Transverse colon (tissue), 4 donors: Measurements from ENCODE around the gene CDK18.

Experiments
- CTCF ChIP-seq, 5 experiments: fragments of 200-600 bp in 3 of 5; fragments of 450-650 bp in 2 of 5; sonication (generic) in 3 of 5; IDR thresholded peaks; 1 replicate in 2 of 5; 2 replicates in 3 of 5; pipeline ENCODE4 v1.5.1; 2016 to 2017; ENCODE audit warnings: antibody characterized with exemption in 5 of 5, inconsistent platforms in 3 of 5, mild to moderate bottlenecking in 2 of 5, moderate library complexity in 1 of 5
- EP300 ChIP-seq: sonication (generic); formaldehyde crosslinking; IDR thresholded peaks from one replicate; pipeline ENCODE4 v1.6.1; 2017; ENCODE audit warnings: antibody characterized with exemption, low read depth
- POLR2A ChIP-seq: fragments of 450-650 bp; IDR thresholded peaks from one replicate; pipeline ENCODE4 v1.6.1; 2016; ENCODE audit warnings: antibody characterized with exemption, mild to moderate bottlenecking, moderate library complexity
- POLR2AphosphoS5 ChIP-seq, 3 donors: sonication (generic); formaldehyde crosslinking; IDR thresholded peaks; one replicate each; pipeline ENCODE4 v1.6.1; 2016; ENCODE audit warnings: antibody characterized with exemption in 3 of 3

- TF ChIP-seq CTCF (IDR thresholded peaks at IDR 0.05) (no peak), POLR2A (no peak), POLR2AphosphoS5 (IDR thresholded peaks at IDR 0.05) (no peak), EP300 (no peak)
Observed at GRCh38 chr1:205579711-205580110, 75.2 kb downstream of the CDK18 start.
